Fibroblast of skin of right quadriceps (primary cell): ENCODE data around the gene CAMK1.
"Not testable (repeated sequence)": the region's sequence is repeated elsewhere in the genome, so short reads cannot be mapped to it uniquely, and the experiment has no call there.

Source experiments
- DNase-seq: peaks from one replicate; pipeline ENCODE4 v3.0.0-alpha.2; 2013

CAMK1 gene

GRCh38 chr3:9792405-9793160, 22.8 kb upstream of the CAMK1 start, which contains the start of the genes ARPC4 and TADA3:
Gene ARPC4, plus strand, starts transcription at chr3:9793082. Its CDS starts 40 bp downstream, at chr3:9793122.
Gene TADA3, minus strand, starts transcription at chr3:9792473. Its CDS starts 1,007 bp downstream, at chr3:9791466.
- DNase-seq = peak; percentile 98

GRCh38 chr3:9791790-9792404, 22.1 kb upstream of the CAMK1 start:
- DNase-seq = no peak

GRCh38 chr3:9791127-9791526, 21.4 kb upstream of the CAMK1 start:
- no peak for DNase-seq

- DNase-seq = no peak
Measured at GRCh38 chr3:9787714-9788113, 18.0 kb upstream of the CAMK1 start.

- no peak for DNase-seq
Measured at GRCh38 chr3:9786825-9787669, 17.3 kb upstream of the CAMK1 start.

- no peak for DNase-seq
Measured at GRCh38 chr3:9786209-9786739, 16.5 kb upstream of the CAMK1 start.

- no peak for DNase-seq
Measured at GRCh38 chr3:9785602-9786001, 15.9 kb upstream of the CAMK1 start.

- DNase-seq = peak; percentile 37
Measured at GRCh38 chr3:9784965-9785364, 15.2 kb upstream of the CAMK1 start.

GRCh38 chr3:9783954-9784353, 14.2 kb upstream of the CAMK1 start:
- no peak for DNase-seq

- no peak for DNase-seq
Measured at GRCh38 chr3:9782770-9783169, 13.0 kb upstream of the CAMK1 start.

- DNase-seq = no peak
Measured at GRCh38 chr3:9781978-9782603, 12.3 kb upstream of the CAMK1 start.

GRCh38 chr3:9781551-9781950, 11.8 kb upstream of the CAMK1 start:
- no peak for DNase-seq

GRCh38 chr3:9780910-9781309, 11.2 kb upstream of the CAMK1 start:
- no peak for DNase-seq

- no peak for DNase-seq
Measured at GRCh38 chr3:9780458-9780812, 10.7 kb upstream of the CAMK1 start.

GRCh38 chr3:9779721-9780457, 10.1 kb upstream of the CAMK1 start:
- DNase-seq = no peak

GRCh38 chr3:9779075-9779593, 9.4 kb upstream of the CAMK1 start:
- DNase-seq = no peak

GRCh38 chr3:9778143-9779074, 8.7 kb upstream of the CAMK1 start:
- peak; percentile 61 for DNase-seq

GRCh38 chr3:9777694-9778021, 7.9 kb upstream of the CAMK1 start:
- no peak for DNase-seq

GRCh38 chr3:9776896-9777693, 7.3 kb upstream of the CAMK1 start:
- DNase-seq = no peak

GRCh38 chr3:9771007-9771406, 1.3 kb upstream of the CAMK1 start:
- DNase-seq = not testable (repeated sequence)
